ENCODE data around the gene UBTD1. TPM values are rescaled to one million over a fixed set of nuclear protein-coding genes. Genes with fewer than 3 reads are reported as not detected.

Gene UBTD1
- total RNA-seq, 1 experiment from 2014 or later, result 19.0 TPM

GRCh38 chr10:97514344-97514743 lies 15.6 kb downstream of the UBTD1 start:
- Mint-ChIP-seq H3K27me3 (ENCODE audit: low read depth) (no peaks in the 10 kb centered on the region), H3K9me3 (no peaks in the 10 kb centered on the region), H3K27ac (no peak overlapping the region; a peak in 1 of 7 replicates), H3K4me1 (peaks cover 29 to 30% of the 10 kb centered on the region in 2 experiments), H3K36me3 (ENCODE audit: insufficient read depth in 1 of 3, low read depth in 3 of 3) (no peaks in the 10 kb centered on the region), H3K4me3 (no peak overlapping the region)
- DNase-seq, result no peak
- Histone ChIP-seq H3K18ac (ENCODE audit: insufficient read length, low read depth, low read length) (no peak overlapping the region), H3K4me2 (ENCODE audit: insufficient read depth, insufficient read length, low read length) (no peak overlapping the region), H3K14ac (ENCODE audit: insufficient read depth, low read length) (no peak overlapping the region), H4K91ac (ENCODE audit: insufficient read length, low read depth, low read length) (no peak overlapping the region), H3K27me3 (ENCODE audit: insufficient read depth, low read length) (no peaks in the 10 kb centered on the region), H3K56ac (ENCODE audit: insufficient read length, low read depth, low read length) (no peak overlapping the region), H3K79me1 (ENCODE audit: insufficient read depth, low read depth, low read length, poor library complexity, severe bottlenecking) (no peaks in the 10 kb centered on the region), H3K9me3 (ENCODE audit: control insufficient read depth, low read depth, low read length) (no peaks in the 10 kb centered on the region), H3K79me2 (ENCODE audit: insufficient read depth, low read length) (no peaks in the 10 kb centered on the region), H4K5ac (ENCODE audit: insufficient read length, low read depth, low read length) (no peak overlapping the region), H2BK12ac (ENCODE audit: insufficient read length, low read depth, low read length) (no peak overlapping the region), H4K20me1 (ENCODE audit: control insufficient read depth, insufficient read depth, insufficient read length) (no peaks in the 10 kb centered on the region), H3K4me1 (ENCODE audit: insufficient read depth, low read length) (peaks cover 4% of the 10 kb centered on the region; the same call in 1 of the 2 replicates), H3K9ac (ENCODE audit: extremely low read depth, insufficient read length, low read length) (no peak overlapping the region), H2AK5ac (ENCODE audit: insufficient read length, low read length) (no peak overlapping the region), H4K8ac (replicated peaks; ENCODE audit: insufficient read length, low read depth, low read length) (no peak overlapping the region), H2BK15ac (ENCODE audit: low read depth, low read length) (no peak overlapping the region), H2BK120ac (ENCODE audit: low read depth, low read length, poor library complexity, severe bottlenecking) (no peak overlapping the region), H3T11ph (ENCODE audit: low read length) (no peak overlapping the region), H3K23me2 (ENCODE audit: insufficient read length, low read depth, low read length, poor library complexity, severe bottlenecking) (no peaks in the 10 kb centered on the region), H3K23ac (ENCODE audit: insufficient read length, low read depth, low read length) (no peak overlapping the region), H3K4ac (ENCODE audit: low read depth, low read length) (no peak overlapping the region), H3K27ac (ENCODE audit: insufficient read length, low read depth, low read length) (no peak overlapping the region), H2BK5ac (ENCODE audit: insufficient read length, low read length) (no peak overlapping the region), H2AFZ (ENCODE audit: low read length) (no peak overlapping the region), H2BK20ac (ENCODE audit: low read depth, low read length, poor library complexity, severe bottlenecking) (no peak overlapping the region)
- no CpG with 5 or more reads among the region's 10 CpGs for WGBS (ENCODE audit: extremely low coverage, insufficient read length, low lambda C conversion rate)
- no peak for TF ChIP-seq CTCF (conservative IDR thresholded peaks at IDR 0.05)
